BLaER1 (cell line): ENCODE measurements around the gene CACNA1I.

Source experiments
- H3K27ac ChIP-seq: shearing (Covaris generic); formaldehyde crosslinking; 2 replicates; pipeline ENCODE4 v1.8.1; 2022
- H3K27me3 ChIP-seq: shearing (Covaris generic); formaldehyde crosslinking; 2 replicates; pipeline ENCODE4 v1.8.1; 2022
- H3K36me3 ChIP-seq: shearing (Covaris generic); formaldehyde crosslinking; 2 replicates; pipeline ENCODE4 v1.8.1; 2022
- H3K4me1 ChIP-seq: shearing (Covaris generic); formaldehyde crosslinking; 2 replicates; pipeline ENCODE4 v1.8.1; 2022
- H3K4me2 ChIP-seq: shearing (Covaris generic); formaldehyde crosslinking; 2 replicates; pipeline ENCODE4 v1.8.1; 2022
- H3K4me3 ChIP-seq: shearing (Covaris generic); formaldehyde crosslinking; 2 replicates; pipeline ENCODE4 v1.8.1; 2022
- H3K9ac ChIP-seq: shearing (Covaris generic); formaldehyde crosslinking; 2 replicates; pipeline ENCODE4 v1.8.1; 2022
- H3K9me3 ChIP-seq: shearing (Covaris generic); formaldehyde crosslinking; 2 replicates; pipeline ENCODE4 v1.8.1; 2022
- H4K20me1 ChIP-seq: shearing (Covaris generic); formaldehyde crosslinking; 2 replicates; pipeline ENCODE4 v1.8.1; 2022
- Cebpa-rat ChIP-seq: shearing (Covaris generic); IDR thresholded peaks from 2 replicates; pipeline ENCODE4 v1.8.1; 2022

CACNA1I gene

GRCh38 chr22:39699631-39700360 is 129.2 kb downstream of the CACNA1I start:
- Histone ChIP-seq H3K4me1 (peaks cover 36% of the 10 kb centered on the region), H3K4me3 (no peak overlapping the region), H3K27me3 (no peaks in the 10 kb centered on the region), H3K9me3 (no peaks in the 10 kb centered on the region), H3K4me2 (no peak overlapping the region), H3K27ac (no peak overlapping the region), H3K9ac (no peak overlapping the region), H3K36me3 (no peaks in the 10 kb centered on the region), H4K20me1 (no peaks in the 10 kb centered on the region)
- TF ChIP-seq Cebpa-rat: no peak

GRCh38 chr22:39700565-39700964 is 130.0 kb downstream of the CACNA1I start:
- peaks cover 36% of the 10 kb centered on the region for H3K4me1 ChIP-seq
- H3K36me3 ChIP-seq: no peaks in the 10 kb centered on the region
- H4K20me1 ChIP-seq: no peaks in the 10 kb centered on the region
- no peak overlapping the region for H3K9ac ChIP-seq
- H3K9me3 ChIP-seq: no peaks in the 10 kb centered on the region
- peak overlapping the region; percentile 36 for H3K4me2 ChIP-seq
- no peak overlapping the region for H3K4me3 ChIP-seq
- no peak for TF ChIP-seq Cebpa-rat
- H3K27ac ChIP-seq: no peak overlapping the region
- H3K27me3 ChIP-seq: no peaks in the 10 kb centered on the region

- Histone ChIP-seq H3K27me3 (no peaks in the 10 kb centered on the region), H3K9ac (no peak overlapping the region)
Measured at GRCh38 chr22:39703091-39703490, 132.5 kb downstream of the CACNA1I start.

GRCh38 chr22:39703928-39704639 is 133.5 kb downstream of the CACNA1I start:
- peaks cover 36% of the 10 kb centered on the region for H3K4me1 ChIP-seq
- no peak overlapping the region for H3K27ac ChIP-seq

More at GRCh38 chr22:39703091-39703490, 132.5 kb downstream of the CACNA1I start:
- TF ChIP-seq Cebpa-rat: no peak
- H4K20me1 ChIP-seq: no peaks in the 10 kb centered on the region
- peaks cover 35% of the 10 kb centered on the region for H3K4me1 ChIP-seq
- H3K4me3 ChIP-seq: no peak overlapping the region
- H3K27ac ChIP-seq: no peak overlapping the region
- no peak overlapping the region for H3K4me2 ChIP-seq
- no peaks in the 10 kb centered on the region for H3K36me3 ChIP-seq
- no peaks in the 10 kb centered on the region for H3K9me3 ChIP-seq

GRCh38 chr22:39705386-39705785 is 134.8 kb downstream of the CACNA1I start:
- no peak for TF ChIP-seq Cebpa-rat
- peaks cover 38% of the 10 kb centered on the region for H3K4me1 ChIP-seq
- H3K27me3 ChIP-seq: no peaks in the 10 kb centered on the region
- no peak overlapping the region for H3K4me3 ChIP-seq
- no peaks in the 10 kb centered on the region for H3K36me3 ChIP-seq
- H3K9ac ChIP-seq: no peak overlapping the region
- H3K27ac ChIP-seq: no peak overlapping the region
- no peaks in the 10 kb centered on the region for H3K9me3 ChIP-seq
- no peak overlapping the region for H3K4me2 ChIP-seq
- H4K20me1 ChIP-seq: no peaks in the 10 kb centered on the region

More at GRCh38 chr22:39703928-39704639, 133.5 kb downstream of the CACNA1I start:
- H3K9ac ChIP-seq: no peak overlapping the region
- H3K36me3 ChIP-seq: no peaks in the 10 kb centered on the region
- no peaks in the 10 kb centered on the region for H4K20me1 ChIP-seq
- H3K27me3 ChIP-seq: no peaks in the 10 kb centered on the region
- H3K4me3 ChIP-seq: no peak overlapping the region
- no peaks in the 10 kb centered on the region for H3K9me3 ChIP-seq
- peak overlapping the region; percentile 32; the same call in 1 of the 2 replicates for H3K4me2 ChIP-seq
- TF ChIP-seq Cebpa-rat: no peak

- Histone ChIP-seq H3K27ac (no peak overlapping the region), H3K4me2 (no peak overlapping the region), H3K9me3 (no peaks in the 10 kb centered on the region), H3K4me1 (peaks cover 33% of the 10 kb centered on the region), H4K20me1 (no peaks in the 10 kb centered on the region), H3K4me3 (no peak overlapping the region), H3K27me3 (no peaks in the 10 kb centered on the region), H3K9ac (no peak overlapping the region), H3K36me3 (no peaks in the 10 kb centered on the region)
- no peak for TF ChIP-seq Cebpa-rat
Measured at GRCh38 chr22:39706376-39707140, 136.0 kb downstream of the CACNA1I start.

- Histone ChIP-seq H3K27me3 (no peaks in the 10 kb centered on the region), H3K4me1 (peaks cover 35% of the 10 kb centered on the region), H3K9me3 (no peaks in the 10 kb centered on the region), H3K36me3 (no peaks in the 10 kb centered on the region), H3K4me3 (no peak overlapping the region), H3K27ac (no peak overlapping the region), H4K20me1 (no peaks in the 10 kb centered on the region), H3K9ac (no peak overlapping the region), H3K4me2 (no peak overlapping the region)
- TF ChIP-seq Cebpa-rat: no peak
Measured at GRCh38 chr22:39707351-39707750, 136.8 kb downstream of the CACNA1I start.

- no peak overlapping the region for H3K9ac ChIP-seq
- no peaks in the 10 kb centered on the region for H4K20me1 ChIP-seq
- no peaks in the 10 kb centered on the region for H3K27me3 ChIP-seq
- no peak for TF ChIP-seq Cebpa-rat
- no peaks in the 10 kb centered on the region for H3K9me3 ChIP-seq
- H3K36me3 ChIP-seq: no peaks in the 10 kb centered on the region
- H3K4me1 ChIP-seq: peaks cover 38% of the 10 kb centered on the region
- peak overlapping the region; percentile 43 for H3K4me2 ChIP-seq
- H3K27ac ChIP-seq: no peak overlapping the region
- no peak overlapping the region for H3K4me3 ChIP-seq
Measured at GRCh38 chr22:39707816-39708215, 137.3 kb downstream of the CACNA1I start.

- H3K9me3 ChIP-seq: no peaks in the 10 kb centered on the region
- no peaks in the 10 kb centered on the region for H4K20me1 ChIP-seq
- peaks cover 33% of the 10 kb centered on the region for H3K4me1 ChIP-seq
- H3K27me3 ChIP-seq: no peaks in the 10 kb centered on the region
- H3K4me2 ChIP-seq: no peak overlapping the region
- H3K36me3 ChIP-seq: no peaks in the 10 kb centered on the region
- no peak overlapping the region for H3K27ac ChIP-seq
- H3K9ac ChIP-seq: no peak overlapping the region
- TF ChIP-seq Cebpa-rat: no peak
- no peak overlapping the region for H3K4me3 ChIP-seq
Measured at GRCh38 chr22:39710380-39711150, 140.0 kb downstream of the CACNA1I start.
